HG03342 (cell line): ENCODE results near the gene ITFG2.
A peak's percentile ranks its signal among the peaks of the same experiment; 100 is the strongest.
"Not testable (repeated sequence)": the region's sequence is repeated elsewhere in the genome, so short reads cannot be mapped to it uniquely, and the experiment has no call there.

Experiments used
- ATAC-seq: cut with Tn5 transposase; IDR thresholded peaks from one replicate; pipeline ENCODE4 v1.9.1; 2021; ENCODE audit warnings: mild to moderate bottlenecking, moderate library complexity; ENCODE audit not compliant: unreplicated experiment

The ITFG2 gene

DNA sequence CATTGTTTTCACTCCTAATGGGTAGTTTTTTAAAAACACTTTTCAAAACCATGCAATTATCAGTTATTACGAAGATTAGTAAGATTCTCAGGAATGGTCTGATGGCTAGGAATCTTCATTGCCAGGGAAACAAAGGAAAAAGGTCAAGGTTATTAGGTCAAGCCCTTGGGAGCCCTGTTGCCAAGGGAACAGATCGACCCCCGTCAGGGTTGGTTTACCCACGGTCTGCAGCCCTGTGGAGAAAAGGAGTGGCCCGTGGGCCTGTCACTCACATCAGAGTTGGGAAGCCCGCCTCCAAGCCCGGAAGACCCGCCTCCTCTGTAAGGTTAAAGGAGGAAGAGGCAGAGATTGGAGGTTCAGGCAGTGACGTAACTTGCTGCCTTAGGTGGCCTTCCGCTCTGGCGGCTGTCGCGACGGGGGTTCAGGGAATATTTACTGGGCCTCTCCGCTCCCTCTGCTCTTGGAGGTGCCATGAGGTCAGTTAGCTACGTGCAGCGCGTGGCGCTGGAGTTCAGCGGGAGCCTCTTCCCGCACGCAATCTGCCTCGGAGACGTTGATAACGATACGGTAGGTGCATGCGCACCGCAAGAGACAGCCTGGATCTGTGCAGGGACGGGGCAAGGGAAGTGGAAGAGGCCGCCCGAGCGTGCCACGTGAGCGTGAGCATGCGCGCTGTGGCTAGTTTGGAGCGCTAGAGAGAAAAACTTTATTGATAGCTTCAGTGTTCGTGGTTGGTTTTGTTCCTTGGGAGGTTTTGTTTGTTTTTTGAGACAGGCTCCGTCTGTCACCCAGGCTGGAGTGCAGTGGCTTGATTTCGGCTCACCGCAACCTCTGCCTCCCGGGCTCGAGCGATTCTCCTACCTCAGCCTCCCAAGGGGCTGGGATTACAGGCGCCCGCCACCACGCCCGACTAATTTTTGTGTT is at the start of gene ITFG2:
ITFG2 (plus strand) TSS at position 379 of the 924 bp plus-strand sequence; CDS start at position 472, 93 bp downstream.
- ATAC-seq, result peak; percentile 95

DNA sequence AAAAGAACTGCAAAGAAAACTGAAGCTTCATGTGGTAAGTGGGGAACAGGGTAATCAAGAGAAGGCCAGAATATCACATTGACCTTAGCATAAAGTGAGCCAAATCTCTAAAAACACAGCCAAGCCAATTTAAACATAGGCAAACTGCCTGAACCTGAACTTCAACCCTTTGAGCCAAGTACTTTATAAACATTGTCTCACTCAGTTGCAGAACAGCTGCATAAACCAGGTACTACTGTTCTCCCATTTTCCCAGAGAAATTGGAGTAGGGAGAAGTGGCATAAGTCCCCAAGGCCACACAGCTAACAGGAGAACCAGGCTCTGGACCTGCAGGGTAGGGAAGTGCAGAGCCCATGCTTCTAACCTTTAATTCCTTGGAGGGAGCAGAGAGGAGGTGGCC is 48.1 kb upstream of the ITFG2 start:
- no peak for ATAC-seq

DNA sequence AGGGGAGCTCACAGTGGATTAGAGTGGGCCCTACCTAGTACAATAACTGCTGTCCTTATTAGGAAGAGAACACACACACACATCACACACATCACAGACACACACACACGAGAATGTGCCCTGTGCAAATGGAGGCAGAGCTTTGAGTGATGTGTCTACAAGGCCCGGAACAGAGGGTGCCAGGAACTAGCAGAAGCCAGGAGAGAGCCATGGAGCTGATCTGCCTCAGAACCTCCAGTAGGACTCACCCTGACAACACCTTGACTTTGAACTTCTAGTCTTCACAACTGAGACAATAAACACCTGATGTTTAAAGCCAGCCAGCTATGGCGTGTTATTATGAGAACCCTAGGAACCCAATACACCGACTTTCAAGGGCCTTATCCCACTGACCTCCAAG is 47.4 kb upstream of the ITFG2 start:
- no peak for ATAC-seq

DNA sequence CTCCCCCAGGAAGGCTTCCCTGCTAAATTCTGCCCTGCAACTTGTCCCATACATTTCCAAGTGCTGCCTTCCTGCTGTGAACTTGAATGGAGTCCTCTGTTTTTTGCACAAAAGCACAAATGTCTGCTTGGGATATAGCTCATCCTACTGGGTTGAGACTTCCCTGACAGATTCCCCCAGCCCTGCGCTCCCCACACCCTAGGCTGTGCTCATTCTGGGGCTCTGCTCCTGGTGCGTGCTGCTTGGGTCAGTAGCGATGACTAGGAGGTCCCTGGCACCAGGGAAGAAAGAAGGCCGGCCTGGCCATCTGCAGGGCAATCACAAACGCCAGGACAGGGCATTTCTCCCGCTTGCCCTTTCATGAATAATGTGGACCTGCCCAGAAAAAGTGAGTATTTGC is 46.9 kb upstream of the ITFG2 start:
- no peak for ATAC-seq

DNA sequence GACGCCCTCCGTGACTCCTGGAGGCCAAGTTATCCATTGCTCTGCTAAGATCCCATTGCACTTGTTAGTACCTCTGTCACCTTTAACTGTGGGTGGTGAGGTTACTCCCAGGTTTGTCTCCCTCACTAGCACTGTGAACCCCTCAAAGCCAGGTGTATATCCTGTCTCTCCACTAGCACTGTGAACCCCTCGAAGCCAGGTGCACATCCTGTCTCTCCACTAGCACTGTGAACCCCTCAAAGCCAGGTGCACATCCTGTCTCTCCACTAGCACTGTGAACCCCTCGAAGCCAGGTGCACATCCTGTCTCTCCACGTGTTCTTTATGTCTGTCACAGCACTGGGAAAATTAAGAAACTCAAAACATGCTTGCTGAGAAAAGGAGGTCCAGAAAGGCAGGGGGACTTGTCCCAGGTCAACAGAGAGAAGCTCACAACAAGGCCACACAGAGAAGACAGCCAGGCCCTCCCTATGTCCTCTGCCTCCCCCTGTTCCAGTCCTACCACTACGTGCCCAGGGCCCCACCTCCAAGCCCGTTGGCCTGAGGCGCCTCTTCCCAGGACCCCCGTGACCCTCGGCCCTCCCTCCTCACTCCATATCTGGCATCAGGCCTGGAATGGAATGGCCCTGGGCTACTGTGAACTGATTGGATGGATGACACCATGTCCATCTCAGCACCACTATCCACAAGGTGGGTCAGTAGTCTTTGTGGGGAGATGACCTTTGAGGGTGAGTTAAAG is 44.1 kb upstream of the ITFG2 start:
- ATAC-seq, result no peak

DNA sequence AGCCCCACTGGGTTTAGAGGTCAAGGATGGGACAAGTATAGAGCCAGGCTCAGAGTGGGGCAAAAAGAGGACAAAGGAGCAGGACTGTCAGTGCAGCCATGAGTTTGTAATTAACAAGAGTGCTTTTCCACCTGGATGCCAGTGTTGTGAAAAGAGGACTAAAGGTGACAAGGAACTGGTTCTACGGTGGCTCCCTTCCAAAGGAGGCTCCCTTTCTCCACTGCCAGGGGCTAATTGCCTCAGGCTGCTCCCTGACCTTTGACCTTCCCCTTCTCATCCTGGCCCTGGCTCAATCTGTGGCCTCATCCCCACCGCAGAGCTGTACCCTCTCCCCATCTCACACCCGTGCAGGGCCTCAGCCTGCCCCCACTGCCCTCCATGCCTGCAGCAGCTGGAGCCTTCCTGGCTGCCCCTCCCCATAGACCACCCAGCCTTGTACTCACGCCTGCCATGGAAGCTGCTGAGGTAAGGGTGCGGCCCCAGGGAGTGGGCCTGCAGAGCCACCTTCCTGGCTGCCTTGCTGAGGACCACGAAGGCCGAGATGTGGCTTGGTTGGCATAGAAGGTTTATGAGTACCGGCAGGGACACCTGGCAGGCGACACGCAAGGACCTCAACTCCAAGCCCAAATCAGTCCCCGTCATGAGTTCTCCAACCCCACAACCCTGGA is 42.5 kb upstream of the ITFG2 start:
- ATAC-seq, result no peak

DNA sequence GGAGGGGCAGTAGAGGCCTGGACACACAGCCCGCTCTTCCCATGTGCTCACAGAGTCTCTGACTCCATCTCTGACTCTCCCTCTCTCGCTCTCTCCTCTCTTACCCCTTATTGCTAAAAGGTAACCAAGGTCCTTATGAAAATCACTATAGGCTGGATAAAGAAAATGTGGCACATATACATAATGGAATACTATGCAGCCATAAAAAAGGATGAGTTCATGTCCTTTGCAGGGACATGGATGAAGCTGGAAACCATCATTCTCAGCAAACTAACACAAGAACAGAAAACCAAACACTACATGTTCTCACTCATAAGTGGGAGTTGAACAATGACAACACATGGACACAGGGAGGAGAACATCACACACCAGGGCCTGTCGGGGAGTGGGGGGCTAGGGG is 41.9 kb upstream of the ITFG2 start:
- not testable (repeated sequence) for ATAC-seq

DNA sequence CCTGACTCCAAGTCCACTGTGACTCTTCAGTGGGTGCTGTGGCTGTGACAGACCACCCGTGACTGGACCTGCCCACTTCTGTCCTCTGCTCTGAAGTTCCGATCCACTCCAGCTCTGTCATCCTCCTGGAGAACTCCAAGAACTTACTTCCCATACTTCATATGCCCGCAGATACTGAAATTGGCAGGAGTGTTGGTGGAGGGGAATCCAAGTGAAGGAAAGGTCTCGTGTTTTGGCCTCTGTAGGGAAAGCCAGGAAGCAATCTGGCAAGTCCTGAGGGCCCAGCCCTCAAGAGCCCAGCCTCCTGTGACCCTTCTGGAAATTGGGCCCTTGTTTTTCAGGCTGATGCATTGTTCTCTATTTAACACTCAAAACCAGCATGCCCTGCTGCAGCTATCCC is 40.1 kb upstream of the ITFG2 start:
- no peak for ATAC-seq

DNA sequence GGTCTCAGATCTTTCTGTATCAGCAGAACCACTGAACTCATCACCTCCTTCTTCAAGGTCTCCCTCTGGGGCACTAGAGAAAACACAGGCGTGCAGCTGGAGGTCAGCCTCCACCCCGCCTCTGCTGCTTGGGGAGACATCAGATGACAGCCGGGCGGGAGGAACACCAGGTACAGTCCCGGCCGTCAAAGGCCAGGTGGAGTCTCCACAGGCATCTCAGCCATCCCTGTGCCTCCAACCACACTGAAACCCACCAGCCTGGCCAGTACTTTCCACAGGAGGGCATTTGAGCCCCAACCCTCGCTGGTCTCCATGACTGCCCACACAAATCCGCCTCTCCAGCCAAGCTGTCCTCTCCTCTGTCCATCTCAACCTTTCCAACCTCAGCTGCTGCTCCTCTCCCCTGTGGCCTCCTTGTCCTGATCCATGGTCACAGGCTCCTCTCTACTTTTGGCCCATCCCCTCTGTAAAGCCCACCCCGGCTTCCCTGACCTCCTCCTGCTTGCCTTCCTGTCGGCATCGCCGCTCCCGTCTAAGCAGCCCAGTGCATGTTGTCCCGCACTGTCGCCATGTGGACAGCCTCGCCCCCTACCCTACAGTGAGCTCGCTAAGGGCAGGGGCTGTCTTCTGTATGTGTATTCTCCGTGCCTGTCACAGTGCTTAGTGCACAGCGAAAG is 39.1 kb upstream of the ITFG2 start:
- ATAC-seq, result no peak

DNA sequence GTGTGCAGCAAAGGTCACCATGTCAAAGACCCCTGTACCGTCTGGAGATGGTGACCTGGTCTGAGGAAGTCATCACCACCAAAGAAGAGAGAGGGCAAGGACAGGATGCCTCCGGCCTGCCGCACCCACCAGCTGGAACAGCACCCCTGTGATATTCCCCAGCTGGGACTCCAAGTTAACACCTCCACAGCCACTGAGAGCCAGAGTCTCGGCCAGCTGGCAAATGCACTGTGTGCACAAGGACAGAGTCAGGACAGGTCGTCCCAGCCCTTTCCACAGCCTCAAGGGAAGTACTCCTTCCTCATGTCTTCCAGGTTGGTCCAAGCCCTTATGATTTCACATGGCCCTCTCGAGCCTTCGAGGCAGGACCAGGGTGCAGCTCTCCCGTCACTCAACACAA is 37.0 kb upstream of the ITFG2 start:
- ATAC-seq, result no peak

DNA sequence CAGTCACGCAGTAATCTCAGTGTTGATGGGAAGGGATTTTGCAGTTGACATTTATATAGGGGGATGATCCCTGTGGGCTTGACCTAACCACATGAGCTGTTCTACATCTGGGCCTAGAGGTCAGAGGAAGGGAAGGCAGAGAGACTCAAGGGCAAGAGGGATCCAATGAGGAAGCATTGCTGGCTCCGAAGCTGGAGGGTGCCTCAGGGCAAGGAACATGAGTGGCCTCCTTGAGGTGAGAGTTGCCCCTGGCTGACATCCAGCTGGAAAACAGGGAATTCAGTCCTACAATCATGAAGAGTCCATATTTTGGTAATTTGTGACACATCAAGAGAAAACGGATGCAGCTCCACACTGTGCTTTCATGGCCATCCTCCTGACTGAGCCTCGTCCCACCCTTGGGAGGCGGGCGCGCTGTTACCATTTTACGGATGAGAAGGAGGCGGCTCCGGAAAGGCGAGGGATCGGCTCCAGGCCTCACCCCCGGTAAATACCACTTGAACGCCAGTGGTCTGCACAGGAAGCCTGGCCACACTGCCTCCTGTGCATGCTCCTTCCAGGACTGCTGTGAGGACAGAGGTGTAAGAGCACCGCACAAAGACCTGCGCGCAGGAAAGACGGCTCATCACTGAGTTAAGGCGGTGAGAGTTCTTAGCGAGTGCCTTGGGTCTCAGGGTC is 36.2 kb upstream of the ITFG2 start:
- no peak for ATAC-seq

DNA sequence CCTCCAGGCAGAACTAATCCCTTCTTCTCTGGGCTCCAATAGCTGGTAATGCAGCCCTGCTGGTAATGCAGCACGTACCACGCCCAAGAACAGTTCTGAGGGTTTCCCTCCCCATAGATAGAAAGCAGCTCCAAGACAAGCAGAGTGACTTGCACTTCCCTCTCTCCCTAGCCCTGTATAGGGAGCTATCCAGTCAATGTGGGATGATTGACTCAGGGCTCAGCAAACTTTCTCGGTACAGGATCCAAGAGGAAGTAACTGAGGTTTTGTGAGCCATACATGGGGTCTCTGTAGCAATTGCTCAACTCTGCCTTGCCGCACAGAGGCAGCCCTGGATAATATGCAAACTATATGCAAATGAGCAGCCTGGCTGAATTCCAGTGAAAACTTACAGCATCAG is 33.2 kb upstream of the ITFG2 start:
- ATAC-seq, result no peak

DNA sequence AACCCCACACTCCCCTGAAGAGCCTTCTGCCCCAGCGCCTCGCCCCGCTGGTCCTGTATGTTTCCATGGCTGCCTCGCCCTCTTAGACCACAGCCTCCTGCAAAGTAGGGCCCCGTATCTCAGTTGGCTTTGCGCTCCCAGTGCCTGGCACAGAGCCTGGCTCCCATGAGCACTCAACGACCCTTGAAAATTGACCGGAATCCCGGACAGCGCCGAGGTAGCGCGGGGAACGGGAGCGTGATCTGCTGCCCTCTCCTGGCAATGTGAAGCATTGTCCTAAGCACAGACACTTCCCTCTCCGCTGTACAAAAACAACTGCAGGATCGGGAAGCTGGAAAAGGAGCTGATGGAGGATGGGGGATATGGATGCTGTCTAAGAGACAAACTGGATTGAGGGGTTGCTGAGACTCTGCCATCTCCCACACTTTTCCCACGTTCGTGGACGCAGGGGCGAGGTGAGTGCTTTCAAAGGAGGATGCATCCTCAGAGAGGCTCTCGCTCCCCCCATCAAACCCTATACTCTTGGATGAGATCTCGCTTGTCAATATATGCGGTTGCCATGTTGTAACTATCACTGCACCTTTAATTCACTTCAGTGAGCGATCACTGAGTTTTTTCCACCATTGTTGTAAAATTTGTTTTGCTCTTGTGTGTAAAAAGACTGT is 28.4 kb upstream of the ITFG2 start:
- ATAC-seq, result no peak

DNA sequence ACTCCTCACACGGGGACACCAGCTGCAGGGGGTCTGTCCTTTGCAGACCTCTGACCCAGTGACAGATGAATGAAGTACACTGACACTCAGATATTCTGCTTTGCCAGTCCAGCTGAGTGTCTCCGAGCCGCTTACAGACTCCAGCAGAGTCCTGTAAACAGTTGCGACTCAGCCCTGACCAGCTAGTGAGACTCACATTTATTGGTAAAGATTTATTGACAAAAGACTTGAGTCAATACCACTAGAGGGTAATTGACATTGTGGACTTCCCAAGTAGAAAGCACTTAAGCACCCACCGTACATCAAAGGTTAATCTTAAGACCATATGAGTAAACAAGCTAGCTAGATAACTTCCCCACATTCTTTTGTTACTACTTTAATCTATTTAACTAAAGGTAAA is 27.5 kb upstream of the ITFG2 start:
- no peak for ATAC-seq

DNA sequence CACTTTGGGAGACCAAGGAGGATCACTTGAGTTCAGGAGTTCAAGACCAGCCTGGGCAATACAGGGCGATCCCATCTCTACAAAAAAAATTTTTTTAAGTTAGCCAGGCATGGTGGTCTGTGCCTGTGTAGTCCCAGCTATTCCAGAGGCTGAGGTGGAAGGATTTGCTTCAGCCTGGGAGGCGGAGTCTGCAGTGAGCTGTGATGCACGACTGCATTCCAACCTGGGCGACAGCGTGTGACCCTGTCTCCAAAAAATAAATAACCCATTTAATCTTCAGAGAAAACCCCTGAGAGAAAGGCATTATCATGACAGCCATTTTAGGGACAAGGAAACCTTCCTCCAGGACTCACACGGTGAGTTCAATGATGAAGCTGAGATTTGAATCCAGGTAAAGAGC is 21.4 kb upstream of the ITFG2 start:
- no peak for ATAC-seq

DNA sequence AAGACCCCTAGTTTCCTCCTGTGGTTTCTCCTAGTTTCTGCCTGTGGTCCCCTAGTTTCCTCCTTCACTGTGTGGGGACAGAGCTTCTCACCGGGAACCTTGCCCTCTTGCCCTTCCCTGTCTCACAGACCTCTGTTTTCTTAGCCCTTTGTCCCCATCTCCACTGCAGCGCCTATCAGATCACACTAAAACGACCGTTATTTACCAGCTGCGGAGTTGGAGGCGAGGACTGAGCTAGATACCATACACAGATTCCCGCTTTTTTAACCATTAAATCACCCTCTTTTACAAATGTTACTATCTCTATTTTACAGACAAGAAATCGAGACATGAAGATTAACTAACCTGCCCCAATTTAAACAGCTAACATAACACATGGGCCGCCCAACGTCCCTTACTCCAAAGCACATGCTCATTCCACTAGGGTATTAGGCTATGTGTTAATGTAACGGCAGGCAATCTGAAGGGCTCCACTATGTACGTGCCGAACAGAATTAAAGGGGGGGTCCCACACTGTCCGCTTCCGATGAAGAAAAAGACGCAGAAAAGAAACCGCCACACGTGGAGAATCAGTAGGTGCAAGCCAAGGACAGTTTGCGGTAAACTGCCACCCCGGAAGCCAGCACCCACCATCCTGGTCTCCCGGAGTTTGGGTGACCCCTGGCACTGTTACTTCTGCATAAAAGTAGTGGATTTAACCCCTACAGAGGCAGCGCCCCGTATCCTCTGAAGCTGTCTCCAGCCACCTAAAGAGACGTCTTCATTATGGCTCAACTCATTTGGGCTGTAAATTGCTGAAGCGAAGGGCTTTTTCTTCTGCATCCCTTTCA is 19.6 kb upstream of the ITFG2 start:
- no peak for ATAC-seq

DNA sequence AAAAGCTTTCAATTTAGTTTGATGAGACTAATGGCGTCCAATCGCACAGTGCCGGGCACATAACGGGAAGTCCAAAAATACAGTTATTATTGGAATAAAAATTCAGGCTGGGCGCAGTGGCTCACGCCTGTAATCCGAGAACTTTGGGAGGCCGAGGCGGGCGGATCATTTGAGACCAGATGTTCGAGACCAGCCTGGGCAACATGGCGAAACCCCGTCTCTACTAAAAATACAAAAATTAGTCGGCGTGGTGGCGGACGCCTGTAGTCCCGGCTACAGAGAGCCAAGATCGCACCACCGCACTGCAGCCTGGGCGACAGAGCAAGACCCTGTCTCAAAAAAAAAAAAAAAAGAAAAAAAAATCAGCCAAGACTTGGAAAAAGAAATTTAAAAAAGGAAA is 18.9 kb upstream of the ITFG2 start:
- ATAC-seq, result no peak

DNA sequence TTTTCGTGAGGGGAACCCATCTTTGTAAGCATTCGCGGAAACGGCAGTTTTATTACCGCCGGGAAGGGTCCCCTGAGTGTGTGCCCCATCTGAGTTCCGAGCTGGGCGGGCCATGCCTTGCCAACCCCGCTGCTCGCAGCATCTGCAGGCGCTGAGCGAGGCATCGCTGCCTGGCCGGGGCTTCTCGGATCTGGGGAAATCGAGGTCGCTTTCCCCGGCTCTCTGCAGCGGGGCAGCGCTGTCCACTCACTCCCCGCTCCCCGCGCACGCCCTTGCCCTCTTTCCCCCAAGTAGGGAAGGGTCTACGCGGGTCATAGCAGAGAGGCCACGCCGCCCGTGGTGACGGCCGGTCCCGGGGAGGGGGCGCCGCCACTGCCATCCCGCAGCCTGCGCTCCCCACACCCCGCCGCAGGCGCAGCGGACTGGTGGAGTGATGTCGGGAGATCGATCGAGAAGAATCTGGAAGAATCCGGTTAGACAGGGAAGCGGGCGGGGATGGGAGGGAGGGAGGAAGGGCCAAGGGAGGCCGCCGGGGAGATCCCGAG is 18.2 kb upstream of the ITFG2 start:
- ATAC-seq, result no peak
